Spleen (tissue), 11 donors: ENCODE measurements around the gene CERKL. TPM values are rescaled to one million over a fixed set of nuclear protein-coding genes. Genes with fewer than 3 reads are reported as not detected.

Experiments used
- DNase-seq: peaks from one replicate; pipeline ENCODE4 v3.0.0-alpha.2; 2020
- H3K27ac ChIP-seq, 8 donors: fragments of 200-600 bp; sonication (generic) in 7 of 8; 1 replicate in 4 of 8; 2 replicates in 4 of 8; pipeline versions ENCODE4 v1.5.0 to v1.8.0; 2016 to 2021; ENCODE audit warnings: inconsistent platforms in 4 of 8, mild to moderate bottlenecking in 4 of 8, moderate library complexity in 1 of 8
- H3K27me3 ChIP-seq, 7 donors: fragments of 200-600 bp; sonication (generic) in 6 of 7; replicated peaks in 1 of 7; 1 replicate in 4 of 7; 2 replicates in 3 of 7; pipeline versions ENCODE4 v1.5.0 to v1.8.0; 2016 to 2021; ENCODE audit warnings: inconsistent platforms in 3 of 7, mild to moderate bottlenecking in 1 of 7
- H3K36me3 ChIP-seq, 6 donors: fragments of 200-600 bp; sonication (generic) in 5 of 6; 1 replicate in 4 of 6; 2 replicates in 2 of 6; pipeline versions ENCODE4 v1.5.0 to v1.8.0; 2016 to 2021; ENCODE audit warnings: inconsistent platforms in 2 of 6
- H3K4me1 ChIP-seq, 6 donors: fragments of 200-600 bp; sonication (generic) in 5 of 6; 1 replicate in 3 of 6; 2 replicates in 3 of 6; pipeline versions ENCODE4 v1.5.0 to v1.8.0; 2016 to 2021; ENCODE audit warnings: inconsistent platforms in 3 of 6
- H3K4me3 ChIP-seq, 8 donors: fragments of 200-600 bp; sonication (generic) in 7 of 8; 1 replicate in 4 of 8; 2 replicates in 4 of 8; pipeline versions ENCODE4 v1.5.0 to v1.8.0; 2016 to 2021; ENCODE audit warnings: inconsistent platforms in 4 of 8, mild to moderate bottlenecking in 4 of 8, moderate library complexity in 2 of 8
- H3K9me3 ChIP-seq, 8 donors: fragments of 200-600 bp; sonication (generic) in 7 of 8; 1 replicate in 4 of 8; 2 replicates in 4 of 8; pipeline versions ENCODE4 v1.5.0 to v1.8.0; 2016 to 2021; ENCODE audit warnings: inconsistent platforms in 4 of 8
- CTCF ChIP-seq, 11 experiments: fragments of 200-600 bp in 7 of 11; fragments of 450-650 bp in 4 of 11; sonication (generic) in 4 of 11; IDR thresholded peaks in 8 of 11; conservative IDR thresholded peaks in 3 of 11; 1 replicate in 7 of 11; 2 replicates in 4 of 11; pipeline versions ENCODE4 v1.4.0 to v1.8.0; 2016 to 2021; ENCODE audit warnings: antibody characterized with exemption in 11 of 11, inconsistent platforms in 4 of 11, mild to moderate bottlenecking in 1 of 11
- POLR2A ChIP-seq, 3 donors: fragments of 450-650 bp; IDR thresholded peaks; one replicate each; pipeline ENCODE4 v1.5.1; 2017; ENCODE audit warnings: antibody characterized with exemption in 3 of 3, mild to moderate bottlenecking in 1 of 3
- POLR2AphosphoS5 ChIP-seq, 3 donors: sonication (generic); formaldehyde crosslinking; IDR thresholded peaks; one replicate each; pipeline ENCODE4 v1.5.1; 2017; ENCODE audit warnings: antibody characterized with exemption in 3 of 3
- WGBS, 5 donors: extraction: QIAGEN DNeasy Blood & Tissue Kit in 3 of 5; methylation state at CpG; one replicate each; pipeline versions ENCODE4 v1.1.5 to v1.1.7; 2013 to 2018; 5-methylcytosine and 5-hydroxymethylcytosine counted together
- intact Hi-C: fragments of 100-400 bp; cut with DNase I; formaldehyde crosslinking; loops from one replicate; pipeline ENCODE4 v1.15.0; 2023; ENCODE audit warnings: low total_unique reads
- polyA plus RNA-seq, 3 donors: library from polyadenylated mRNA; stranded (reverse); fragments of 200-250 nt; gene quantifications; one replicate each; pipeline ENCODE4 v1.2.1, GENCODE V29; 2013
- total RNA-seq, 7 donors: library from RNA; depleted of rRNA in 3 of 7; stranded (reverse); fragments of >200 nt in 3 of 7; fragmentation: NEBNext Ultra II Directional in 4 of 7; extraction: Animal tissue kit (Norgen Biotek cat#: 25700) in 4 of 7; gene quantifications; one replicate each; pipeline versions ENCODE4 v1.1.0 to v1.2.1, GENCODE V29; 2016 to 2021
- donor health status: healthy with polysubstance abuse.
- donor health status: DM: no; HTN: no; CAD: no; lungs with moderate emphysema.
- donor health status: DM: no; HTN: no; CAD: no.
- donor health status: Bipolar disorder and iron deficiency.
- donor health status: healthy.
- donor health status: DM: no; HTN: no; CAD: no.
- donor health status: DM: yes; HTN: yes; CAD: no.

Gene CERKL
- total and polyA plus RNA-seq, 10 donors, result 0.27 to 2.3 (median 0.85) TPM

DNA sequence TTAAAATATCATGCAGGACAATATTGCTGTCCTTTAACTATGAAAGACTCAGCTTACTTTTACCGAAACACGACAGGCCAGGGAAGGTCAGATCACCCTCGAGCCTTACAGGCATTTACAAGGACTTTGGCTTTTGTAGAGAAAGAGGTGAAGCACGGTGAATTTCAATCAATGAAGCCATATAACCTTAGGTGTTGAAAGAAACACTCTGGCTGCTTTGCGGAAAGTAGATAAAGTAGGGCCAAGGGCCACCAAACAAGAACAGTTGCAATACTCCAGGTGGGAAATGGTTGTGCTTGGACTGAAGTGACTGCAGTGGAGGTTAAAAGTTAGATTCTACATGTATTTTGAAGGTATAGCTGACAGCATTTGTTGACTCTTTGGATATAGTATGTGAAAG, 80.5 kb downstream of the CERKL start:
- WGBS, 5 donors, result 86 to 92% (median 87%) methylated on average over 5 of the region's 5 CpGs
- intact Hi-C loops, result no loop called here
- H3K36me3 ChIP-seq, result no peaks in the 10 kb centered on the region
- no peaks in the 10 kb centered on the region for H3K4me1 ChIP-seq
- TF ChIP-seq POLR2AphosphoS5 (IDR thresholded peaks at IDR 0.05), result no peak
- TF ChIP-seq POLR2A (IDR thresholded peaks at IDR 0.05), result no peak
- TF ChIP-seq CTCF (IDR thresholded peaks at IDR 0.05 in 8 of 11, conservative IDR thresholded peaks at IDR 0.05 in 3 of 11), result no peak
- H3K27ac ChIP-seq, result no peak overlapping the region
- peaks cover 0 to 11% (median 0%) of the 10 kb centered on the region in 7 donors for H3K27me3 ChIP-seq
- no peaks in the 10 kb centered on the region for H3K9me3 ChIP-seq
- H3K4me3 ChIP-seq, result no peak overlapping the region
- DNase-seq, result no peak

- 38 to 47% (median 44%) methylated on average over 2 of the region's 2 CpGs for WGBS, 5 donors
- Histone ChIP-seq H3K27ac (no peak overlapping the region), H3K4me3 (no peak overlapping the region), H3K36me3 (no peaks in the 10 kb centered on the region), H3K9me3 (no peaks in the 10 kb centered on the region), H3K4me1 (no peaks in the 10 kb centered on the region), H3K27me3 (peaks cover 0 to 11% (median 0%) of the 10 kb centered on the region in 7 donors)
- intact Hi-C loops, result no loop called here
- TF ChIP-seq POLR2AphosphoS5 (IDR thresholded peaks at IDR 0.05), result no peak
- TF ChIP-seq CTCF (IDR thresholded peaks at IDR 0.05 in 8 of 11, conservative IDR thresholded peaks at IDR 0.05 in 3 of 11), result no peak
- no peak for TF ChIP-seq POLR2A (IDR thresholded peaks at IDR 0.05)
- DNase-seq, result no peak
Observed at GRCh38 chr2:181575650-181576025, 81.3 kb downstream of the CERKL start.

DNA sequence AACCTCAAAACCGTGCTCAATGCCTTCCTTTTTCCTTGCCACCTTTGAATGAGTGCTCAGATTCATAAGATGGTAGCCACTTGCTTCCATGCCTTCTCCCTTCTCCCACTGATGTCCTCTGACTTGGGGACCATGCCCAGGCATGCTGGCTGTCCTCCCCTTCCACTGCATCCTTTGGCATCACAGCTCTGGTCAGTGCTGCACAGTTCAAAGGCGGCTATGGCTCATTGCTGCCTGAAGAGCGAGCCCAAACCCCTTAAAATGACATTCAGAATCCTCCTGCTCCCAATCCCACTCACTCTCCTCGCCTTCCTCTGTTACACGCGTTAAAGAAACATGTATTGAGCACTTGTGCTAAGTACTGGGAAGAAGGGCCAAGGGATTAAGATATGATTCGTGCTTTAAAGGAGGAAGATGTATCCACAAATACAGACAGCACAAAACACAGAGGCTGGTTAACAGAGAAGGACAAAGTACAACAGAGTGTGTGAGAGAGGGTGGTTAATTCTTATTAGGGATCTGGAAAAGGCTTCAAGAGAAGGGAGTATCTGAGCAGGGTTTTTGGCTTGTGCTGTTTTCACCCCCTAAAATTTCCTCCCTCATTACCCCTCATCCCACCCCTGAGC, 81.8 kb downstream of the CERKL start:
- Histone ChIP-seq H3K9me3 (no peaks in the 10 kb centered on the region), H3K4me1 (no peaks in the 10 kb centered on the region), H3K4me3 (no peak overlapping the region), H3K27ac (no peak overlapping the region), H3K27me3 (peaks cover 0 to 11% (median 0%) of the 10 kb centered on the region in 7 donors), H3K36me3 (no peaks in the 10 kb centered on the region)
- DNase-seq, result no peak
- TF ChIP-seq POLR2AphosphoS5 (IDR thresholded peaks at IDR 0.05) (no peak), CTCF (IDR thresholded peaks at IDR 0.05 in 8 of 11, conservative IDR thresholded peaks at IDR 0.05 in 3 of 11) (no peak), POLR2A (IDR thresholded peaks at IDR 0.05) (no peak)
- intact Hi-C loops, result no loop called here
- WGBS, 5 donors, result 77 to 82% (median 78%) methylated on average over 7 of the region's 7 CpGs

GRCh38 chr2:181574321-181574720, 82.6 kb downstream of the CERKL start:
- Histone ChIP-seq H3K27ac (no peak overlapping the region), H3K4me1 (no peaks in the 10 kb centered on the region), H3K36me3 (no peaks in the 10 kb centered on the region), H3K4me3 (no peak overlapping the region), H3K9me3 (no peaks in the 10 kb centered on the region), H3K27me3 (peaks cover 0 to 11% (median 0%) of the 10 kb centered on the region in 7 donors)
- no peak for DNase-seq
- intact Hi-C loops, result no loop called here
- no peak for TF ChIP-seq POLR2AphosphoS5 (IDR thresholded peaks at IDR 0.05)
- no peak for TF ChIP-seq CTCF (IDR thresholded peaks at IDR 0.05 in 8 of 11, conservative IDR thresholded peaks at IDR 0.05 in 3 of 11)
- TF ChIP-seq POLR2A (IDR thresholded peaks at IDR 0.05), result no peak
- 77 to 86% (median 81%) methylated on average over 7 of the region's 7 CpGs for WGBS, 5 donors
